HG03575 (cell line): ENCODE results near the gene CHST6.
"Not testable (repeated sequence)": the region's sequence is repeated elsewhere in the genome, so short reads cannot be mapped to it uniquely, and the experiment has no call there.

Experiments
- ATAC-seq: cut with Tn5 transposase; IDR thresholded peaks from one replicate; pipeline ENCODE4 v1.9.1; 2021; ENCODE audit not compliant: unreplicated experiment, insufficient number of reproducible peaks, low FRiP score; ENCODE audit errors: extremely low read depth

The CHST6 gene

GRCh38 chr16:75495076-75495674 lies at the start of gene CHST6:
TSS of gene CHST6 (minus strand) at chr16:75495441. CDS start at chr16:75479828, 15,613 bp downstream.
- no peak for ATAC-seq

- not testable (repeated sequence) for ATAC-seq
Observed at GRCh38 chr16:75542462-75542861, 47.2 kb upstream of the CHST6 start.

GRCh38 chr16:75541236-75541635 lies 46.0 kb upstream of the CHST6 start:
- ATAC-seq, result no peak

GRCh38 chr16:75538882-75539565 lies 43.8 kb upstream of the CHST6 start:
- not testable (repeated sequence) for ATAC-seq

DNA sequence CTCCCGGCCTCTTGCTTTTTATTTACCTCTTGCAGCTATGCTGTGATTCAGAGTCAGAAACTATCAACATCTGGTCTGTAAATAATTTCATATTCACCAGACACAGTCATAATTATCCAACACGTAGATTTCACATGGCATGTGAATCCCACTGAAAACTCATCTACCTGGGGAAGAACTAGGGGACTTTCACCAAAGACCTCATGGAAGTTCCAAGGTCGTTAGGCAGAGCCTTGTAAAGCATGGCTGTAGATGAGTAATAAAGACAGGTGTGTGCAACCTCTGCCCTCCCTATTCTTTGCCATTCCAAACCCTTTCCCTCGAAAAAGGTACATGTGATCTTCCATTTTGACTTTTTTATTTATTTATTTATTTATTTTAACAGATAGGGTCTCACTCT lies 42.5 kb upstream of the CHST6 start:
- no peak for ATAC-seq

DNA sequence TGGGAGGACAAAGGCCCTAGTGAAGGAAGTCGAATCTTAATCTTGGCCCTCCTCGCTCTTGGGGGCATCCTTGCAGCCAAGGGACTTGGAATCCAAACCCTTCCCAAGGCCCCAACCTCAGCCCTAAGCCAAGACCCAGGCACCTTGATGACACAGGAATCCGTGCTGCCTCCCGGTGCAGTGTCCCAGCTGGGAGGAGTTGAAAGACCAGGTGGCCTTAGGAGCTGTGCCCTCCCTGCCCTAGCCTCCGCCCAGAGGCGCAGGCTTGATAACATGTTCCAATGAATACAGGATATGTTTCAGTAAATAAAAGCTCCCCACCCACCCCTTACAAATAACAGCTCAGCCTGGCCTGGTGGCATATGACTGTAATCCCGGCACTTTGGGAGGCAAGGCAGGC lies 40.7 kb upstream of the CHST6 start, which contains the start of gene CHST5:
Gene CHST5, minus strand, starts transcription at position 208 of the 400 bp plus-strand sequence. CDS start 5,724 bp downstream, outside the sequence.
- ATAC-seq, result no peak

DNA sequence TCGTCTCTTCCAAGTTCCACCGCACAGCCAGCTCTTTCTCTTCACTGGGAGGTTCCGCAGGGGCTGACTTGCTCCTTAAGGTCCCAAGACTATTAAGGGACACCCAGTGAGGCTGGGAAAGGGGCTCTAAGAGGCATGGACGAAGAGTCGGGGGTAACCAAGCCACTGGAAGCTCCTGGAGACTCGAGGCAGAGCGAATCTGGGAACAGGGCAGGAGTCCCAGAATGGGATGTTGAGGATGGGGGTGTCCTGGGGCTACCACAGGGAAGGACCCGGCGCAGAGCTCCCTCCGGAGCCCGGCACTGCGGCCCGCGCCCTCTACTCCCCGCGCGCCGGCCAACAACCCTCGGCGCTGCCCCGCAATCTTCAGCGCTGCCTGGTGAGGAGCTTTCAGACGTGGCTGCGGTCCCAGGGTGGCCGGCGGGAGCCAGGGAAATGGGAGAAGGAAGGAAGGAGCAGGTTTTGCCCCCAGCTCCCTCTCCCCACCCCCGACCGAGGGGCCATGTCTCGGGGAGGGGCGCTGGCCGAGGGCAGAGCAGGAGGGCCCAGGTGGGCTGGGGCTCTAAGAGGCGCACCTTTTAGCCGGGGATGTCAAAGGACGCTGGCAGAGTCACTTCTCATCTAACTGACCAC lies 40.1 kb upstream of the CHST6 start:
- no peak for ATAC-seq

GRCh38 chr16:75534560-75535205 lies 39.4 kb upstream of the CHST6 start:
- ATAC-seq, result no peak

GRCh38 chr16:75532791-75533190 lies 37.5 kb upstream of the CHST6 start:
- ATAC-seq, result no peak

GRCh38 chr16:75532142-75532765 lies 37.0 kb upstream of the CHST6 start:
- ATAC-seq, result no peak

- ATAC-seq, result no peak
Observed at GRCh38 chr16:75529959-75530358, 34.7 kb upstream of the CHST6 start.

GRCh38 chr16:75529056-75529905 lies 34.0 kb upstream of the CHST6 start:
- ATAC-seq, result no peak

DNA sequence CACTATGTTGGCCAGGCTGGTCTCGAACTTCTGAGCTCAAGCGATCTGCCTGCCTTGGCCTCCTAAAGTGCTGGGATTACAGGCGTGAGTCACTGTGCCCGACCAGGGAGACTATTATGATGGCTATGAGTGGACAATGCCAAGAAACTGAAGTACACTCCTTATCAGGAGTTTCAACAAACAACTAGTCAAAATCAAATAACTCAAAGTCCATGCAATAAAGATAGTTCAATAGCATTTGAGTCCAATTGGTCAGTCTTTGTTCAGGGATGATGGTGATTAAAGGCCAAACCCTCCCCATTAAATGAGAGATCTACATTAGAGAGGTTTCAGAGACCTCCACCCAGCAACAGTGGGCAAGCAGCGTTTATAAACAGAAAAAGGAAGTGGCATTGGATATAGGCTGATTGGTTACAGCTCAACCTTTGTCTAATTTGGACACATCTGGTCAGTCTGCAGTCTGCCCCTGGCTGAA lies 32.6 kb upstream of the CHST6 start:
- ATAC-seq, result no peak

DNA sequence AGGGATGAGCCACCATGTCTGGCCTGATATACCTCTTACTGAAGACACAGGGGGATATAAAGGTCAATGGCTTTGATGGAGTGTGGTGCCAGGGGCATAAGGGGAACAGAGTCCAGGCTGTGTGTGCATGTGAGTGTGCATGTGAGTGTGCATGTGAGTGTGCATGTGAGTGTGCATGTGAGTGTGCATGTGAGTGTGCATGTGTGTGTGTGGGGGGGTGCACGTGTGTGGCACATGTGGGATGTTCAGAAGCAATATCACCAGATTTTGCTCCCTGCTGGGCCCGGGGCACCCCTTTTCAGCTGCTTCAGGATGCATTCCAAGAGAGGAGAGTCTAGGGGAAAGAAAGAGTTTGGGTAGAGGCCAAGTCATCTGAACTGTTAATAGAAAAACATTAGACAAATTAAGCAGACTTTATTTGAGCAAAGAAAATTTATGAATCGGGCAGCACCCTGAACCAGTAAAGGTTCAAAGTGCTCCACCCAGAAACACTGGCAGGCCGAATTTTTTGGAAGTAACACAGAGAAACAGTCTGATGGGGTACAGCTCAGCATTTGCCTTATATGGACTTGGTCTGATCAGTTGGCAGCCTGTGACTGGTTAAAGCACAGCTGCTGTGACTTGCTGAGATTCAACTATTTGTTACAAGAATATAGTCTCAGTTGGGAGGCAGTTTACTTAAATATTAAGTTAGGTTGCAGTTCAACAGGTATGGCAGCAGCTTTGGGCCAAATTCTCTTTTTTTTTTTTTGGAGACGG lies 31.0 kb upstream of the CHST6 start:
- no peak for ATAC-seq

DNA sequence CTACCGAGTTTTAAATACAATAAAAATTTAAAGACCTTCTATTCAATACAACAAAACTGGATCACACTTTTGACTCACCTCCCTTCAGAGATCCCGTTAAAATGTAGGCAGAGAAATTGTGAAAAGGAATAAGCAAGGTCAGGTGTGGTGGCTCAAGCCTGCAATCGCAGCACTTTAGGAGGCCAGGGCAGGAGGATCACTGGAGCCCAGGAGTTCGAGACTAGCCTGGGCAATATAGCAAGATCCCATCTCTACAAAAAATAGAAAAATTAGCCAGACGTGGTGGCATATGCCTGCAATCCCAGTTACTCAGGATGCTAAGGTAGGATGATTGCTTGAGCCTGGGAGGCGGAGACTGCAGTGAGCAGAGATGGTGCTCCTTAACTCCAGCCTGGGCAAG lies 23.9 kb upstream of the CHST6 start:
- ATAC-seq, result no peak

DNA sequence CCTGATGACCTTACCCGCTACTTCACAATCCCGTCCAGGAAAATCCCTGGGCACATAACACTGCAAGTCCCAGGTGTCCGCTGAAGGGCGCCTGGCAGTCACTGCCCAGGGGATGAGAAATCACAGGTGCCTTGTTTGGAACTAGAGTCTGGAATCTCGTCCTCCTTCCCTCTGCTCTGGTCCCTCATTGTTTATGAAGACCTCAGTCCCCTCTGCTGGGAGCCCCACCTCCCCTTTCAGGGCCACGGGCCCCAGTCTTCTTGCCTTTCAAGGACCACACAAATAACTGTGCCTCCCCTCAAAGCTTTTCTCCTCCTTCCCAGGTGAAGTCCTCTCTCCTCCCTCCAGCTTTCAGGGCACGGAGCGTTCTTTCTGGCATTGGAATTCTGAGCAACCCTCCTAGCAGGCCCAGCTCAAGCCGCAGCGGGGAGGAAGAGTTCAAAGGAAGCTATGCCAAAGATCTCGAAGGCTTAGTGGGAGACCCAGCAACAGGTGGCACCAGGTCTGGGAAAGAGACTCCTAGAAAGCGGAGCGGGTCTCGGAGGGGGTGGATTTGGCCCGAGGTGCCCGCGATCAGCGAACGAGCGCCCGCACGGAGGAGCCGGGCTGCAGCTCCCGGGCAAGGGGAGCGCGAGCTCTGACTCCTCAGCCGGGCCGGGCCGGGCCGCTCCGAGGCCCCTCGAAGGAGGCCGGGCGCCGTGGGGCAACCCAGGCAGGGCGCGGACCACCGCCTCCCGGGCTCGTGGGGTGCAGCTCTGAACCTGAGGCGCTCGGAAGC lies 21.1 kb upstream of the CHST6 start:
- ATAC-seq, result not testable (repeated sequence)

DNA sequence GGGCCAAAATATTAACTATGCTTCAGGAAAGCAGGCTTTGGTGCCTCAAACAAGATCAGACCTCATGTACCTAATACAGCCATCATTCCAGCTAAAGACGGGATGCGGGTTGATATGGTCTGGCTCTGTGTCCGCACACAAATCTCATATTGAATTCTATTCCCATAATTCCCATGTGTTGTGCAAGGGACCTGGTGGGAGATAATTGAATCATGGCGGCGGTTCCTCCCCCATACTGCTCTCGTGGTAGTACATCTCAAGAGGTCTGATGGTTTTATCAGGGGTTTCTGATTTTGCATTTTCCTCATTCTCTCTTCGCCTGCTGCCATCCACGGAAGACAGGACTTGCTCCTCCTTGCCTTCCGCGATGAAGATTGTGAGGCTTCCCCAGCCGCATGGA lies 19.1 kb upstream of the CHST6 start:
- ATAC-seq, result no peak
